ENCODE measurements around the gene ACTL8. TPM values are rescaled to one million over a fixed set of nuclear protein-coding genes. Genes with fewer than 3 reads are reported as not detected.

Gene ACTL8
- total and polyA plus RNA-seq, 2 of the 4 experiments (the other 2 are of a cell fraction) = under 0.01 to 0.07 TPM

- no peak overlapping the region for H3K56ac ChIP-seq (ENCODE audit: extremely low read depth, insufficient read depth, low read length)
- in situ Hi-C loops (cut with MboI; ENCODE audit: low sequenced_read_pairs) = no loop called here
- H3K9ac ChIP-seq (ENCODE audit: low read depth, low read length) = no peak overlapping the region
- H2AK5ac ChIP-seq (ENCODE audit: low read depth, low read length) = no peak overlapping the region
- no peaks in the 10 kb centered on the region for H3K4me1 ChIP-seq (ENCODE audit: control insufficient read depth, insufficient read depth, low read length)
- no peak overlapping the region for H2AK9ac ChIP-seq (replicated peaks; ENCODE audit: low read depth, low read length, poor library complexity)
- POLR2A ChIA-PET (ENCODE audit: unreplicated experiment) = no interaction called here
- H3K27me3 ChIP-seq (ENCODE audit: control insufficient read depth, insufficient read depth, low read length) = peaks cover 4% of the 10 kb centered on the region
- CTCF ChIA-PET = no interaction called here
- no peaks in the 10 kb centered on the region for H4K20me1 ChIP-seq (ENCODE audit: insufficient read depth, low read length)
- no peak overlapping the region for H2AFZ ChIP-seq (replicated peaks; ENCODE audit: low read length, poor library complexity)
- no peak overlapping the region for H3K4ac ChIP-seq (ENCODE audit: low read depth, low read length)
- H3K14ac ChIP-seq (replicated peaks; ENCODE audit: low read depth, low read length) = no peak overlapping the region
- H3K36me3 ChIP-seq (ENCODE audit: control insufficient read depth, insufficient read depth, low read length) = no peaks in the 10 kb centered on the region
- no peak overlapping the region for H3K23ac ChIP-seq (ENCODE audit: low read depth, low read length)
- H4K91ac ChIP-seq (ENCODE audit: insufficient read depth, low read depth, low read length) = no peak overlapping the region
- H4K8ac ChIP-seq (ENCODE audit: low read depth in 2 of 2, low read length in 2 of 2) = no peak overlapping the region
- intact Hi-C loops (cut with micrococcal nuclease) = no loop called here
- BruUV-seq (replicated peaks) = no TSS peak
- no peak overlapping the region for H2BK120ac ChIP-seq (ENCODE audit: low read depth, low read length)
- H2BK15ac ChIP-seq (ENCODE audit: low read depth, low read length) = no peak overlapping the region
- no CpG with 5 or more reads among the region's 5 CpGs for WGBS, 2 experiments (ENCODE audit: extremely low coverage in 2 of 2, insufficient read length in 1 of 2)
- dilution Hi-C loops (cut with HindIII; ENCODE audit: low sequenced_read_pairs, unreplicated experiment) = no loop called here
- no peak overlapping the region for H4K5ac ChIP-seq (ENCODE audit: low read depth, low read length)
- no peaks in the 10 kb centered on the region for H3K79me1 ChIP-seq (ENCODE audit: low read depth in 1 of 2, low read length in 2 of 2)
- peaks cover 2% of the 10 kb centered on the region for H3K9me3 ChIP-seq (ENCODE audit: control insufficient read depth, insufficient read depth, low read length)
- H3K4me2 ChIP-seq (ENCODE audit: low read depth, low read length) = no peak overlapping the region
- H3K27ac ChIP-seq (ENCODE audit: insufficient read depth, low read length) = no peak overlapping the region
- DNase-seq (no peak), ATAC-seq (ENCODE audit: low read depth) (no peak)
- no peak overlapping the region for H3K18ac ChIP-seq (ENCODE audit: low read depth, low read length)
- no peak overlapping the region for H2BK20ac ChIP-seq (ENCODE audit: low read depth, low read length)
- H3K4me3 ChIP-seq (ENCODE audit: insufficient read depth, low read depth, low read length) = no peak overlapping the region
- TF ChIP-seq CHD1 (IDR thresholded peaks at IDR 0.05; ENCODE audit: low read depth, low read length) (no peak), RAD21 (IDR thresholded peaks at IDR 0.05; ENCODE audit: low read length) (no peak), MXI1 (IDR thresholded peaks at IDR 0.05; ENCODE audit: borderline replicate concordance, low read depth, low read length) (no peak), ELK1 (IDR thresholded peaks at IDR 0.05; ENCODE audit: borderline replicate concordance, low read depth, low read length) (no peak), BHLHE40 (IDR thresholded peaks at IDR 0.05; ENCODE audit: low read depth, low read length) (no peak), POLR2A (IDR thresholded peaks at IDR 0.05; ENCODE audit: low read depth, low read length) (no peak), SMC3 (IDR thresholded peaks at IDR 0.05; ENCODE audit: low read depth, low read length) (no peak), RCOR1 (IDR thresholded peaks at IDR 0.05; ENCODE audit: insufficient replicate concordance, low read length) (no peak), USF2 (IDR thresholded peaks at IDR 0.05; ENCODE audit: low read depth, low read length) (no peak), RFX5 (IDR thresholded peaks at IDR 0.05; ENCODE audit: low read depth, low read length) (no peak), CTCF (conservative IDR thresholded peaks at IDR 0.05; ENCODE audit: low read depth, low read length) (no peak), NFE2L2 (IDR thresholded peaks at IDR 0.05; ENCODE audit: low read depth, low read length) (no peak), MAFK (IDR thresholded peaks at IDR 0.05; ENCODE audit: low read depth, low read length) (no peak), CEBPB (IDR thresholded peaks at IDR 0.05; ENCODE audit: low read depth, low read length) (no peak), MAZ (IDR thresholded peaks at IDR 0.05; ENCODE audit: borderline replicate concordance, low read depth, low read length) (no peak), FOS (IDR thresholded peaks at IDR 0.05; ENCODE audit: low read depth, low read length) (no peak)
- H2BK5ac ChIP-seq (ENCODE audit: low read depth, low read length, poor library complexity, severe bottlenecking) = no peak overlapping the region
- H3K9me1 ChIP-seq (ENCODE audit: insufficient read depth, low read length) = no peaks in the 10 kb centered on the region
These were observed 41.1 kb upstream of the ACTL8 start for GRCh38 chr1:17713993-17714392.

All from IMR-90 (cell line).